Breast epithelium (tissue), 4 donors: ENCODE results near the gene TAS2R19. TPM values are rescaled to one million over a fixed set of nuclear protein-coding genes. Genes with fewer than 3 reads are reported as not detected.

Source experiments
- DNase-seq, 2 donors: peaks; one replicate each; pipeline ENCODE4 v3.0.0-alpha.2; 2019; ENCODE audit warnings: low spot score in 2 of 2
- H3K27ac ChIP-seq, 2 donors: fragments of 200-600 bp; sonication (generic) in 1 of 2; one replicate each; pipeline ENCODE4 v1.5.1; 2016 to 2019; ENCODE audit warnings: mild to moderate bottlenecking in 1 of 2
- H3K27me3 ChIP-seq, 2 donors: fragments of 200-600 bp; sonication (generic) in 1 of 2; one replicate each; pipeline versions ENCODE4 v1.5.1 to v1.6.0; 2017 to 2019; ENCODE audit warnings: control low read depth in 1 of 2, mild to moderate bottlenecking in 1 of 2
- H3K36me3 ChIP-seq: fragments of 200-600 bp; one replicate; pipeline ENCODE4 v1.5.1; 2019
- H3K4me1 ChIP-seq, 2 donors: fragments of 200-600 bp; sonication (generic); one replicate each; pipeline ENCODE4 v1.5.1; 2016 to 2019; ENCODE audit warnings: control low read depth in 1 of 2
- H3K4me3 ChIP-seq, 3 donors: fragments of 200-600 bp; sonication (generic); 1 replicate in 2 of 3; 2 replicates in 1 of 3; pipeline ENCODE4 v1.5.1; 2016 to 2019; ENCODE audit warnings: mild to moderate bottlenecking in 3 of 3, moderate library complexity in 2 of 3
- H3K9me3 ChIP-seq, 2 donors: fragments of 200-600 bp; sonication (generic) in 1 of 2; one replicate each; pipeline ENCODE4 v1.5.1; 2016 to 2019; ENCODE audit warnings: control low read depth in 1 of 2
- CTCF ChIP-seq, 3 donors: fragments of 450-650 bp; IDR thresholded peaks; one replicate each; pipeline ENCODE4 v1.5.1; 2016 to 2017; ENCODE audit warnings: antibody characterized with exemption in 3 of 3, mild to moderate bottlenecking in 3 of 3, moderate library complexity in 3 of 3
- POLR2A ChIP-seq: fragments of 450-650 bp; IDR thresholded peaks from one replicate; pipeline ENCODE4 v1.6.1; 2016; ENCODE audit warnings: antibody characterized with exemption, mild to moderate bottlenecking, moderate library complexity
- POLR2AphosphoS5 ChIP-seq, 3 donors: sonication (generic); formaldehyde crosslinking; IDR thresholded peaks; one replicate each; pipeline ENCODE4 v1.6.1; 2017; ENCODE audit warnings: antibody characterized with exemption in 3 of 3
- intact Hi-C: fragments of 100-400 bp; cut with DNase I; formaldehyde crosslinking; loops from one replicate; pipeline ENCODE4 v1.15.1; 2023; ENCODE audit warnings: low total_unique reads
- total RNA-seq, 3 donors: library from RNA; depleted of rRNA; stranded (reverse); fragments of >200 nt; gene quantifications; one replicate each; pipeline ENCODE4 v1.1.0, GENCODE V29; 2016

TAS2R19 gene
- total RNA-seq, 3 donors from 2014 or later, result 4.2 to 10.5 (median 10.1) TPM

DNA sequence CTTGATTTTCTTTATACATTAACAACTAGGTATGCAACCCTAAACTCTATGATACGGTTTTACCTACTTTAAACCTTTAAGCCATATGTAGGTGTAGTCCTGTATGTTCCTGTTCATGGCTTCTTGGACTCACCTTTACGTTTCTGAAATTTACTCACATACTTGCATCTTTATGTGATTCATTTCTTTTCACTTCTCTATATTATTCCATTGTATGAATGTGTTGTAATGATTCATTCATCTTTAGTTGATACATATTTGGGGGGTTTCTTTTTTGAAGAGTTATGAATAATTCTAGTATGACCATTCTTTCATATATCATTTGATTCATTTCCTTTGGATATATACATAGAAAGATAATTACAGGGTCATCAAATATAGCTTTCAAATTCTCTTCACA, 33.3 kb downstream of the TAS2R19 start:
- H3K27me3 ChIP-seq, result no peaks in the 10 kb centered on the region
- H3K27ac ChIP-seq, result no peak overlapping the region
- H3K9me3 ChIP-seq, result no peaks in the 10 kb centered on the region
- H3K4me1 ChIP-seq, result no peaks in the 10 kb centered on the region
- no peak for DNase-seq
- H3K4me3 ChIP-seq, result no peak overlapping the region
- no peaks in the 10 kb centered on the region for H3K36me3 ChIP-seq
- TF ChIP-seq CTCF (IDR thresholded peaks at IDR 0.05), result no peak
- no peak for TF ChIP-seq POLR2AphosphoS5 (IDR thresholded peaks at IDR 0.05)
- TF ChIP-seq POLR2A, result no peak
- intact Hi-C loops, result no loop called here

DNA sequence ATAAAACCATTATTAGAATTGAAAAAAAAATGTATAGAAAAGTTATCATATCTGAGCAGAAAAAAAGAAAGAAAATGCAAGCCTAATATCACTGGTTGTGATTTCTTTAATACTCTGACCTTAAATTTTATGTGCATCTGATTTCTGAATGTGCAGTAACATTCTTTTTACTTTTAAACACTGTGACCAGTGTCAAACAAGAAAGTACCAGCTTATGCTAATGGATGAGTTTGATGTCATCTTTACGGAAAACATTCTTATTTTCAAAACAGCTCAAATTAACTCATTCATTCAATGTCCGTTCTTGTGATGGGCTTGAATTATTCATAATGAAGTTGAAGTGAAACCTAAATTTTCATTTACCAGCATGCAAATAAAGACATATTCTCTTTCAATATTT, 35.6 kb downstream of the TAS2R19 start, which contains the start of gene TAS2R50:
Gene TAS2R50 (minus strand): TSS at position 101 of the 400 bp plus-strand sequence. CDS start 52 bp downstream, at position 49.
- Histone ChIP-seq H3K36me3 (no peaks in the 10 kb centered on the region), H3K9me3 (no peaks in the 10 kb centered on the region), H3K27ac (no peak within 1 kb of the TSS), H3K27me3 (no peaks in the 10 kb centered on the region), H3K4me3 (no peak within 1 kb of the TSS), H3K4me1 (no peaks in the 10 kb centered on the region)
- no peak for DNase-seq
- TF ChIP-seq POLR2AphosphoS5 (IDR thresholded peaks at IDR 0.05) (no peak), POLR2A (no peak), CTCF (IDR thresholded peaks at IDR 0.05) (no peak)
- intact Hi-C loops, result no loop called here

GRCh38 chr12:10982244-10982643, 40.2 kb downstream of the TAS2R19 start:
- DNase-seq, result no peak
- H3K4me1 ChIP-seq, result no peaks in the 10 kb centered on the region
- TF ChIP-seq POLR2A (no peak), POLR2AphosphoS5 (IDR thresholded peaks at IDR 0.05) (no peak), CTCF (IDR thresholded peaks at IDR 0.05) (no peak)
- no peaks in the 10 kb centered on the region for H3K27me3 ChIP-seq
- no peak overlapping the region for H3K4me3 ChIP-seq
- no peaks in the 10 kb centered on the region for H3K36me3 ChIP-seq
- intact Hi-C loops, result no loop called here
- no peaks in the 10 kb centered on the region for H3K9me3 ChIP-seq
- no peak overlapping the region for H3K27ac ChIP-seq

DNA sequence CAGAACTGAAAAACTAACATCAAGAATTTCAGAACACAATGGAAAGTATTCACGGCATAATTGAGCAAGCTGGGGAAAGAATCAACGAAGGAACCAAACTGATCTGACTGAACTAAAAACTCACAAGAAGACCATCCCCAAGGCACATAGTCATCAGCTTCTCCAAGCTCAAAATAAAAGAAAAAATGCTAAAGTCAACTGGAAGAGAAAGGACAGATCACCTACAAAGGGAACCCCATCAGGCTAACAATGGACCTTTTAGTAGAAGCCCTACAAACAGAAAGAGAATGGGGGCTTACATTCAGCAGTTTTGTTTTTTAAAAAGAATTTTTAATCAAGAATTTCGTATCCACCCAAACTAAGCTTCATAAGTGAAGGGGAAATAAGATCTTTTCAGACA, 47.5 kb downstream of the TAS2R19 start:
- intact Hi-C loops, result no loop called here
- H3K9me3 ChIP-seq, result no peaks in the 10 kb centered on the region
- no peaks in the 10 kb centered on the region for H3K36me3 ChIP-seq
- H3K4me3 ChIP-seq, result no peak overlapping the region
- H3K27me3 ChIP-seq, result no peaks in the 10 kb centered on the region
- no peak overlapping the region for H3K27ac ChIP-seq
- H3K4me1 ChIP-seq, result no peaks in the 10 kb centered on the region
- no peak for TF ChIP-seq POLR2A
- no peak for TF ChIP-seq CTCF (IDR thresholded peaks at IDR 0.05)
- TF ChIP-seq POLR2AphosphoS5 (IDR thresholded peaks at IDR 0.05), result no peak
- no peak for DNase-seq

Other genes with a start within 250 kb of the TAS2R19 start
- gene TAS2R7, start 220.0 kb downstream of the TAS2R19 start, total RNA-seq, result not detected
- gene TAS2R8, start 215.3 kb downstream of the TAS2R19 start, total RNA-seq, result under 1 TPM in 1 of 3 donors, not detected in 2; 0.48 TPM
- gene TAS2R9, start 212.5 kb downstream of the TAS2R19 start, total RNA-seq, result not detected
- 1 to 10 TPM; 1.3 to 1.6 (median 1.3) TPM for gene TAS2R10, start 196.3 kb downstream of the TAS2R19 start, total RNA-seq
- 10 to 100 TPM in 1 of 3 donors, 1 to 10 TPM in 2; 2.4 to 18.0 (median 10.0) TPM for gene PRR4, start 173.1 kb downstream of the TAS2R19 start, total RNA-seq
- 10 to 100 TPM; 30.9 to 72.6 (median 39.0) TPM for gene PRH1, start 138.4 kb downstream of the TAS2R19 start, total RNA-seq
- gene TAS2R13, start 113.1 kb downstream of the TAS2R19 start, total RNA-seq, result 1 to 10 TPM; 3.5 to 6.9 (median 5.9) TPM
- not detected for gene PRH2, start 93.4 kb downstream of the TAS2R19 start, total RNA-seq
- 1 to 10 TPM; 3.7 to 8.8 (median 7.9) TPM for gene TAS2R14, start 83.4 kb downstream of the TAS2R19 start, total RNA-seq
- gene TAS2R50, start 35.7 kb downstream of the TAS2R19 start, total RNA-seq, result 1 to 10 TPM; 4.0 to 6.2 (median 4.2) TPM
- 1 to 10 TPM; 4.6 to 7.9 (median 5.6) TPM for gene TAS2R20, start 24.3 kb downstream of the TAS2R19 start, total RNA-seq
- gene TAS2R31, start 8.8 kb upstream of the TAS2R19 start, total RNA-seq, result 1 to 10 TPM; 6.1 to 8.2 (median 6.9) TPM
- 1 to 10 TPM; 3.2 to 4.6 (median 3.2) TPM for gene TAS2R46, start 39.7 kb upstream of the TAS2R19 start, total RNA-seq
- gene TAS2R43, start 69.7 kb upstream of the TAS2R19 start, total RNA-seq, result 1 to 10 TPM; 5.2 to 9.2 (median 6.1) TPM
- 10 to 100 TPM in 2 of 3 donors, 1 to 10 TPM in 1; 8.6 to 17.0 (median 11.1) TPM for gene TAS2R30, start 112.0 kb upstream of the TAS2R19 start, total RNA-seq
- 1 to 10 TPM; 6.4 to 6.6 (median 6.4) TPM for gene SMIM10L1, start 148.6 kb upstream of the TAS2R19 start, total RNA-seq
- not detected for gene TAS2R42, start 164.3 kb upstream of the TAS2R19 start, total RNA-seq
- not detected for gene PRB3, start 247.1 kb upstream of the TAS2R19 start, total RNA-seq